ENCODE measurements around the gene SOSTDC1. TPM values are rescaled to one million over a fixed set of nuclear protein-coding genes. Genes with fewer than 3 reads are reported as not detected.
A peak's percentile ranks its signal among the peaks of the same experiment; 100 is the strongest.

SOSTDC1 gene
- polyA plus RNA-seq, 1 donor from 2014 or later = 0.52 TPM

DNA sequence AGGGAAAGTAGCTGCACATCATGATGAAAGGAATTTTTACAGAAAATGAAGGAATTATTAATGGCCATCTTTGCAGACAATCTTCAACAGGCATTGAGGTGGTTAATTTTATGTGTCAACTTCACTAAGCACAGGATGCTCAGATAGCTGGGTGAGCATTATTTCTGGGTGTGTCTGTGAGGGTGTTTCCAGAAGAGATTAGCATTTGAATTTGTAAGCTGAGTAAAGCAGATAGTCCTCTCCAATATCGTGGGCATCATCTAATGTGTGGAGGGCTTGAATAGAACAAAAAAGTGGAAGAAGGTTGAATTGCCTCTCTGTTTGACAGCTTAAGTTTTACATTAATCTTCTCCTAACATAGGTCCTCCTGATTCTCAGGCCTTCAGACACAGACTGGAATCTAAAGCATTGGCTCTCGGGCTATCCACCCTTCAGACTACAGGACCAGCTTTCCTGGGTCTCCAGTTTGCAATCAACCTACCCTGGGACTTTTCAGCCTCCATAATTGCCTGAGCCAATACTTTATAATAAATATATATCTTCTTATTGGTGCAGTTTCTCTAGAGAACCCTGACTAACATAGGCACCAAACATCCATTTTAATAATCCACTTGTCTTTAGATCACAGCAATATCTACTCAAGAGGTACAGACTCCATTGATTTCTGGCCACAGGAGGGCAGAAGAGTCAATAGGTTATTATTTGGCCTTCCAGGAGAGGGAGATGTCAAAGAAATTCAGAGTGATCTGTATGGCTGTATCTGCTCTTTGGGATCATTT lies 33.7 kb downstream of the SOSTDC1 start:
- TF ChIP-seq EP300 (conservative IDR thresholded peaks at IDR 0.05; ENCODE audit: poor library complexity, severe bottlenecking) (no peak), RAD21 (conservative IDR thresholded peaks at IDR 0.05) (peak; percentile 28), SMC3 (conservative IDR thresholded peaks at IDR 0.05; ENCODE audit: poor library complexity) (no peak), TAF1 (IDR thresholded peaks at IDR 0.05; ENCODE audit: low read depth) (no peak), EZH2 (IDR thresholded peaks at IDR 0.05; ENCODE audit: borderline replicate concordance, insufficient read depth, low read length, poor library complexity, severe bottlenecking) (no peak), POLR2AphosphoS5 (IDR thresholded peaks at IDR 0.05) (no peak)
- TF ChIP-seq, protein P1, sequence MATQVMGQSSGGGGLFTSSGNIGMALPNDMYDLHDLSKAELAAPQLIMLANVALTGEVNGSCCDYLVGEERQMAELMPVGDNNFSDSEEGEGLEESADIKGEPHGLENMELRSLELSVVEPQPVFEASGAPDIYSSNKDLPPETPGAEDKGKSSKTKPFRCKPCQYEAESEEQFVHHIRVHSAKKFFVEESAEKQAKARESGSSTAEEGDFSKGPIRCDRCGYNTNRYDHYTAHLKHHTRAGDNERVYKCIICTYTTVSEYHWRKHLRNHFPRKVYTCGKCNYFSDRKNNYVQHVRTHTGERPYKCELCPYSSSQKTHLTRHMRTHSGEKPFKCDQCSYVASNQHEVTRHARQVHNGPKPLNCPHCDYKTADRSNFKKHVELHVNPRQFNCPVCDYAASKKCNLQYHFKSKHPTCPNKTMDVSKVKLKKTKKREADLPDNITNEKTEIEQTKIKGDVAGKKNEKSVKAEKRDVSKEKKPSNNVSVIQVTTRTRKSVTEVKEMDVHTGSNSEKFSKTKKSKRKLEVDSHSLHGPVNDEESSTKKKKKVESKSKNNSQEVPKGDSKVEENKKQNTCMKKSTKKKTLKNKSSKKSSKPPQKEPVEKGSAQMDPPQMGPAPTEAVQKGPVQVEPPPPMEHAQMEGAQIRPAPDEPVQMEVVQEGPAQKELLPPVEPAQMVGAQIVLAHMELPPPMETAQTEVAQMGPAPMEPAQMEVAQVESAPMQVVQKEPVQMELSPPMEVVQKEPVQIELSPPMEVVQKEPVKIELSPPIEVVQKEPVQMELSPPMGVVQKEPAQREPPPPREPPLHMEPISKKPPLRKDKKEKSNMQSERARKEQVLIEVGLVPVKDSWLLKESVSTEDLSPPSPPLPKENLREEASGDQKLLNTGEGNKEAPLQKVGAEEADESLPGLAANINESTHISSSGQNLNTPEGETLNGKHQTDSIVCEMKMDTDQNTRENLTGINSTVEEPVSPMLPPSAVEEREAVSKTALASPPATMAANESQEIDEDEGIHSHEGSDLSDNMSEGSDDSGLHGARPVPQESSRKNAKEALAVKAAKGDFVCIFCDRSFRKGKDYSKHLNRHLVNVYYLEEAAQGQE (IDR thresholded peaks at IDR 0.05; ENCODE audit: borderline replicate concordance) = no peak
- TF ChIP-seq, protein P2, sequence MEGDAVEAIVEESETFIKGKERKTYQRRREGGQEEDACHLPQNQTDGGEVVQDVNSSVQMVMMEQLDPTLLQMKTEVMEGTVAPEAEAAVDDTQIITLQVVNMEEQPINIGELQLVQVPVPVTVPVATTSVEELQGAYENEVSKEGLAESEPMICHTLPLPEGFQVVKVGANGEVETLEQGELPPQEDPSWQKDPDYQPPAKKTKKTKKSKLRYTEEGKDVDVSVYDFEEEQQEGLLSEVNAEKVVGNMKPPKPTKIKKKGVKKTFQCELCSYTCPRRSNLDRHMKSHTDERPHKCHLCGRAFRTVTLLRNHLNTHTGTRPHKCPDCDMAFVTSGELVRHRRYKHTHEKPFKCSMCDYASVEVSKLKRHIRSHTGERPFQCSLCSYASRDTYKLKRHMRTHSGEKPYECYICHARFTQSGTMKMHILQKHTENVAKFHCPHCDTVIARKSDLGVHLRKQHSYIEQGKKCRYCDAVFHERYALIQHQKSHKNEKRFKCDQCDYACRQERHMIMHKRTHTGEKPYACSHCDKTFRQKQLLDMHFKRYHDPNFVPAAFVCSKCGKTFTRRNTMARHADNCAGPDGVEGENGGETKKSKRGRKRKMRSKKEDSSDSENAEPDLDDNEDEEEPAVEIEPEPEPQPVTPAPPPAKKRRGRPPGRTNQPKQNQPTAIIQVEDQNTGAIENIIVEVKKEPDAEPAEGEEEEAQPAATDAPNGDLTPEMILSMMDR (IDR thresholded peaks at IDR 0.05; ENCODE audit: poor library complexity, severe bottlenecking) = no peak
- no peaks in the 10 kb centered on the region for H3K79me2 ChIP-seq (replicated peaks; ENCODE audit: insufficient read depth, low read length)
- no peak overlapping the region for H2AFZ ChIP-seq (ENCODE audit: low read depth, low read length)
- H3K27ac ChIP-seq (ENCODE audit: low read length) = no peak overlapping the region
- H3K9me2 ChIP-seq (ENCODE audit: insufficient read depth, low read length) = no peaks in the 10 kb centered on the region
- H3F3A ChIP-seq (ENCODE audit: insufficient read depth, low read length, poor library complexity, severe bottlenecking) = no peaks in the 10 kb centered on the region
- H3K36me3 ChIP-seq (ENCODE audit: insufficient read depth, low read length) = no peaks in the 10 kb centered on the region
- no peaks in the 10 kb centered on the region for H4K20me1 ChIP-seq (ENCODE audit: insufficient read depth)
- H3K4me2 ChIP-seq (ENCODE audit: low read length) = no peak overlapping the region
- H3K27me3 ChIP-seq (ENCODE audit: insufficient read depth, low read depth, low read length) = no peaks in the 10 kb centered on the region
- H3K4me3 ChIP-seq (ENCODE audit: low read length) = no peak overlapping the region
- H3K9ac ChIP-seq (ENCODE audit: low read length) = no peak overlapping the region
- no peaks in the 10 kb centered on the region for H3K9me3 ChIP-seq (ENCODE audit: low read length)

DNA sequence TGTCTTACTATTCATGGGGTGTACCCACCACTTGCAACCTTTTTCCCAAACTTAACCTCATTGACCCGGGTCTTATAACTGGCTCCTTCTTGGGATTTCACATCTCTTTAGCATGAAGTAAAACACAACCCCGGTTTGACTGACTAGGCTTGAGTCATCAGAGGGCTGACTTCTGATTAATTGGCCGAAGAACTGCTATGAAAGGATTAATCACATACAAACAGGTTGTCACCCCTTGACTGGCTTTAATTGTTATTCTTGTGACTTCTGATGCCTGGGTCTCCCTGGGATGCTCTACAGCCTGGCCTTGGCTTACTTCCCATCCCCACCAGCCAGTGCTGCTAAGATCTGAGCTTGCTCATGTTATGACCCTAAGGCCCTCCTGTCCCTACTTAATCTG lies 35.4 kb downstream of the SOSTDC1 start:
- no peaks in the 10 kb centered on the region for H3F3A ChIP-seq (ENCODE audit: insufficient read depth, low read length, poor library complexity, severe bottlenecking)
- no peaks in the 10 kb centered on the region for H3K27me3 ChIP-seq (ENCODE audit: insufficient read depth, low read depth, low read length)
- TF ChIP-seq, protein P1 (IDR thresholded peaks at IDR 0.05; ENCODE audit: borderline replicate concordance) = no peak
- no peak for TF ChIP-seq MXI1 (conservative IDR thresholded peaks at IDR 0.05; ENCODE audit: poor library complexity, severe bottlenecking)
- TF ChIP-seq POLR2AphosphoS5 (IDR thresholded peaks at IDR 0.05) = no peak
- TF ChIP-seq SMC3 (conservative IDR thresholded peaks at IDR 0.05; ENCODE audit: poor library complexity) = no peak
- TF ChIP-seq EZH2 (IDR thresholded peaks at IDR 0.05; ENCODE audit: borderline replicate concordance, insufficient read depth, low read length, poor library complexity, severe bottlenecking) = no peak
- no peak for TF ChIP-seq TAF1 (IDR thresholded peaks at IDR 0.05; ENCODE audit: low read depth)
- TF ChIP-seq RAD21 (conservative IDR thresholded peaks at IDR 0.05) = no peak
- TF ChIP-seq, protein P2 (IDR thresholded peaks at IDR 0.05; ENCODE audit: poor library complexity, severe bottlenecking) = no peak
- no peak for TF ChIP-seq EP300 (conservative IDR thresholded peaks at IDR 0.05; ENCODE audit: poor library complexity, severe bottlenecking)
- no peaks in the 10 kb centered on the region for H3K9me2 ChIP-seq (ENCODE audit: insufficient read depth, low read length)
- no peak overlapping the region for H3K9ac ChIP-seq (ENCODE audit: low read length)
- H3K4me2 ChIP-seq (ENCODE audit: low read length) = no peak overlapping the region
- no peaks in the 10 kb centered on the region for H4K20me1 ChIP-seq (ENCODE audit: insufficient read depth)
- H3K9me3 ChIP-seq (ENCODE audit: low read length) = no peaks in the 10 kb centered on the region
- no peak overlapping the region for H3K4me3 ChIP-seq (ENCODE audit: low read length)
- no peaks in the 10 kb centered on the region for H3K36me3 ChIP-seq (ENCODE audit: insufficient read depth, low read length)
- no peaks in the 10 kb centered on the region for H3K79me2 ChIP-seq (replicated peaks; ENCODE audit: insufficient read depth, low read length)
- H3K27ac ChIP-seq (ENCODE audit: low read length) = no peak overlapping the region
- H2AFZ ChIP-seq (ENCODE audit: low read depth, low read length) = no peak overlapping the region
